ENCODE data around the gene SERINC3.
A peak's percentile ranks its signal among the peaks of the same experiment; 100 is the strongest.
"Not testable (repeated sequence)": the region's sequence is repeated elsewhere in the genome, so short reads cannot be mapped to it uniquely, and the experiment has no call there.

The SERINC3 gene

GRCh38 chr20:44521484-44522481 lies at the start of gene SERINC3:
Gene SERINC3 (minus strand): TSS chr20:44522070. CDS start chr20:44521951, 119 bp downstream.
- DNase-seq (ENCODE audit: low spot score): peak; percentile 95

- no peak for DNase-seq (ENCODE audit: low spot score)
Observed at GRCh38 chr20:44571362-44571988, 49.6 kb upstream of the SERINC3 start.

- DNase-seq (ENCODE audit: low spot score): no peak
Observed at GRCh38 chr20:44570367-44570766, 48.5 kb upstream of the SERINC3 start.

DNA sequence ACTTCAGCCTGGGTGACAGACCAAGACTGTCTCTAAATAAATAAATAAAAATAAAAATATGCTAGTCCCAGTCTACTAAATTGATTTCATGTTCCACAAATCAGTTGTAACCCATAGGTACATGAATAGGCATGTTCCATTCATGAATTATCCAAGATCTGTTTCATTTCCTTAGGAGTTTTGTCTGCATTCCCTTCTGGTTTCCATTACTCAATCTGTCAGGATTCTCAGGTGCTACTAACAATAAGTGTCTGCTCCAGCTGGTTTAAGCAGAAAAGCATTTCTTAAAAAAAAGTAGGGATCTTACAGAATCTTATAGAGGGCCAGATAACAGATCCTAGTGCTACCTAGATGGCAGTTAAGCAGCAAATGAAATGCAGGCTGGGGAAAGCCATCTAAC lies 44.9 kb upstream of the SERINC3 start:
- no peak for DNase-seq (ENCODE audit: low spot score)

DNA sequence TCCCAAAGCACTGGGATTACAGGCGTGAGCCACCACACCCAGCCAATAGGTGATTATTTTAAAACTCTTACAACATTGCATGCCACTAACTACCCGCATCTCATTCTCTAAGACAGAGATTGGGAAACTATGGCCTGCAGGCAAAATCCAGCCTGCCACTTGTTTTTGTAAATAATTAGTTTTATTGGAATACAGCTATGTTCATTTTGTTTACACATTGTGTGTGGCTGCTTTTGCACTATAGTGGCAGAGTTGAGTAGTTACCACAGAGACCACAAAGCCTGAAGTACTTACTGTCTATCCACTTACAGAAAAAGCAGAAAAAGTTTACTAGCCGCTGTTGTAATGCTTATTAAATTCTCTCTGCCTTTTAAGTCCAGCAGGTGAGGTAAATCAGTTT lies 44.1 kb upstream of the SERINC3 start:
- no peak for DNase-seq (ENCODE audit: low spot score)

DNA sequence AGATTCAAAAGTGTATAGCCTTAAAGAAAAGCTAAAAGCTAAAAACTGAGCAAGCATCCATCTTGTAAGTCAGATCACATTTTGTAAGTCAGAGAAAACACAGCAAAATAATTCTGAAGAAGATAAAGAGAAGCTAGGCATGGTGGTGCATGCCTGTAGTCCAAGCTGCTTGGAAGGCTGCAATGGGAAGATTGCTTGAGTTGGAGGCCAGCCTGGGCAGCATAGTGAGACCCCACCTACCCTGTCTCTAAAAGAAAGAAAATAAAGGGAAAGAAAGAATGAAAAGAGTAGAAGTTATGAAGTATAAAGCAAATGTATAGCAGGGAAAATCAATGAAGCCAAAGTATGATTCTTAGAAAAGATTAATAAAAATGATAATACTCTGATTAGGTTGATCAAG lies 40.0 kb upstream of the SERINC3 start:
- no peak for DNase-seq (ENCODE audit: low spot score)

GRCh38 chr20:44560818-44561217 lies 38.9 kb upstream of the SERINC3 start:
- not testable (repeated sequence) for DNase-seq (ENCODE audit: low spot score)

DNA sequence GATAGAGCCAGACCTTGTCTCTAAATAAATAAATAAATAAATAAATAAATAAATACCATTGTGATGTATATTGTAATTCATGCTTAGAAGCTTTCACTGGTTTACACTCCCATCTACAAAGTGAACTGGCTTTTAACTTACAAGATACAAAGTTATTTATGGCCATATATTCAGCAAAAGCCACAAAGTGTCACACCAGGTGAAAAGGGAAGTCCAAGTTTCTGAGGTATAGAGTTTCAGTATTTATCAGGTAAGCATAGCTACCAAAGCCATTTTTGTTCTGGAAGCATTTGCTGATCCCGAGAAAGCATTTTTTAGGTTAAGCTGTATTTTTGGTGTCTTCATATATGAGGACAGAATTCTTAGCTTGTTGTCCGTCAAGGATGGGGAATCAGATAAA lies 38.4 kb upstream of the SERINC3 start:
- no peak for DNase-seq (ENCODE audit: low spot score)

DNA sequence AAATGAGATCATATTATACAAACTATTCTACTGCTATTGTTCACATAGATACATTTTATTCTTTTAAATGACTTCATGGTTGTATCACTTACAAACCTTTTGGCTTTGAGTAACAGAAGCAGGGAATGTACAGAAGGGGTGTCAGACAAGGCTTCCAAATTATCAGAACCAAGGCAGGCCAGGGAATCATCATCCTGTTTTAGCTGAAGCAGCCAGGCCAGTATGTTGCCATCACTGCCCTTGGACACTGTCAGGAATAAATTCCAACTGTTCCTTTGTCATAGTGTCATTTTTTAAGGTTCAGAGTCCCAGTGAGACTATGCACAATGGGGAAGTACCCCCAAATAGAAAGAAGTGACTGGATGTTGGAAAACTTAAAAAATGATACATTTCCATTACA lies 37.4 kb upstream of the SERINC3 start:
- no peak for DNase-seq (ENCODE audit: low spot score)

GRCh38 chr20:44552950-44553908 lies 31.4 kb upstream of the SERINC3 start:
- DNase-seq (ENCODE audit: low spot score): peak; percentile 19

DNA sequence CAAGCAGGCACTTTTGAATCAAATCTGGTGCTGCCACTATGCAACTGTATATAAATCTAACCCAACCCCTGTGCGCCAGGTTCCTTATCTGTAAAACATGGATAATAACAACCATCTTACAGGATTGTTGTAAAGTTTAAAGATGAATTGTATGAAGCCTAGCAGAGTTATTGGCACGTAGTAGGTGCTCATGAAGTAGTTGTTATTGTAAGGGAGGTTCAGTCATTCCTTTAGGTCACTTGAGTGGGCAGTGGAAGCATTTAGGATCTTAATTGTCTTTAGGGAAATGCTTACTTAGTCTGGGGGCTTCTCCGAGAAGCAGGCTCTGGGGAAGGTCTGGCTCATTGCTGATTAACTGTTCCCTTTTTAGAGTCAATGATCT lies 30.7 kb upstream of the SERINC3 start:
- DNase-seq (ENCODE audit: low spot score): no peak

- DNase-seq (ENCODE audit: low spot score): no peak
Observed at GRCh38 chr20:44552050-44552449, 30.2 kb upstream of the SERINC3 start.

DNA sequence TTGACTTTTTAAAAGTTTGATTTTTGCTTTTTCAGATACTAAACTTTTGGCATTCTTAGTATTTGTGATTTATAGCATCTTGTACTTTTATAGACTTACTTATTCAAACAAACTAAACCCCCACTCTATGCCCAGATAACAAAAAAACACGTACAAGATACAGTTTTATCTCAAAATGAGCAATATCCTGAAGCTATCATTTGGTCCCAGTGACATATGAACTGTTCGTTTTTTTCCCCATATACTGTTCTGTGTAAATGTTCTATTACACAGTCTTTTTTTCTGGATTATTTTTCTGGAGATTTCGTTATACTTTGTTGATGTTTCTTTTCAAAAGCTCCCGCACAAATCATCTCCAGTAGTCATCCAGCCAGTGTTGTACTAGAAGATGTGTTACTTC lies 27.3 kb upstream of the SERINC3 start:
- DNase-seq (ENCODE audit: low spot score): no peak

GRCh38 chr20:44547419-44547818 lies 25.5 kb upstream of the SERINC3 start:
- DNase-seq (ENCODE audit: low spot score): no peak

DNA sequence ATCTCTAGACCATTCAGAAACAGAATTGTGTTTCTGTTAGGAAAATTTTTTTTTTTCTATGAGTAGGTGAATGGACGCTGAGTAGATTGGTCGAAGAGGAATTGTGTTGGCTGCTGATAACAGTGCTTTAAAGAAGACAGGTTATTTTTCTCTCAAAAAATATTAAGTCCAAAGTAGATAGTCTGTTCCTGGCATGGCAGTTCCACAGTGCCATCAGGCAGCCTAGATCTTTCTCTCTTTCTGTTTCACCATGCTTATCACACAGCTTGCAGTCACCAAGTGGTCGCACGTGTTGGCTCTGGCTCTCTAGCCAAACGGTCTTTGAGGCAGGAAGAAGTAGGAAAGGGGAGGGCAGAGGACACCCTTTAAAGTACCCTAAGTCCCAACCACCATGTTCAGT lies 22.4 kb upstream of the SERINC3 start:
- no peak for DNase-seq (ENCODE audit: low spot score)

DNA sequence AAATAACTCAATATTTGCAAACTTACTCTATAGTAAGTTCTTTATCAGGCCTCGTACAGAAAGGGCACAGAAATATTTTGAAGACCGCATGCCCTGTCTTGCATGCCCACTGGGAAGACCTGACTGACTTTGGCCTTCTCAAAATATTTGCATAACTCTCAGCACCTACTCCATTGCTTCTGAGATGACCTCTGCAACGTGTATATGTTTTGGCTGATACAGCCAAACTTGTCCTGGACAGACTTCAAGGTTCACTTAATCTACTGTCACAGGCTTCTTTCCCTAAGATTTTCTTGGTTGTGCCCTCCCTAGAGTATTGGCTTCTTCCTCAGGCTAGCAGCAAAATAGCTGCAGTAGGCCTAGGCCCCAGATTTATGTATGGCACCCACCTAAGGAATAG lies 21.5 kb upstream of the SERINC3 start:
- no peak for DNase-seq (ENCODE audit: low spot score)

- DNase-seq (ENCODE audit: low spot score): no peak
Observed at GRCh38 chr20:44542890-44543289, 21.0 kb upstream of the SERINC3 start.

GRCh38 chr20:44541992-44542391 lies 20.1 kb upstream of the SERINC3 start:
- no peak for DNase-seq (ENCODE audit: low spot score)

DNA sequence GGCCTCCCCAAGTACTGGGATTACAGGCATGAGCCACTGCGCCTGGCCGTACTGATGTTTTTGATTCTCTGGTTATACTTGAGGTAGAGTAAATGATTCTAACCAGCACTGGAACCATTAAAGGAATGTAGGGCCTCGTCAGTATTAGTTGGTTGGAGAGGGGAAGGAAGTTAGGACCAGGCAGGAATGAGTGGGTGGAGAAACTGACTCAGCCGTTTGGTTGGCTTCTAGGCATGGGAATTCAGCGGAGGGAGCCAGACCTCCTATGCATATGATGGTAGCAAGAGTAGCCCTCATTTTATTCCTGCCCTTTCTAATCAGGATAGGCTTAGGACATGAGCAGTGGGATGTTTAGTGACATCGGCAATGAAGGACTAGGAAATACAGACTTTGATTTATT lies 19.0 kb upstream of the SERINC3 start:
- no peak for DNase-seq (ENCODE audit: low spot score)

- DNase-seq (ENCODE audit: low spot score): no peak
Observed at GRCh38 chr20:44537993-44538392, 16.1 kb upstream of the SERINC3 start.

DNA sequence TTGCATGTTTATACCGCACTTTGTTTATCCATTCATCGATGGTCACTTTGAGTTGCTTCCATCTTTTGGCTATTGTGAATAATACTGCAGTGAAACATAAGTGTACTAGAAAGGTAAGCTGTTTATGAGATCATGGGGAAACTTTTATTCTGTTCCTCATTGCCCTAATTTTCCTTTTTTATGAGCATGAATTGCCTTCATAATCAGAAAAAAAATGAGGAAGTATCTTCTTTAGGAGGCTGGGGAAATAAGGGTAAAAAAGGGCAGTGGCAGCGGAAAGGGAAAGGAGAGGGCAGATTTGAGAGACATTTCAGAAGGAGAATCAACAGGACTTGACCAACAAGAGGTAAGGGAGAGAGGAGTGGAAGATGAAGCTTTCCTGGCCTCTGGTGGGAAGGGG lies 14.3 kb upstream of the SERINC3 start:
- no peak for DNase-seq (ENCODE audit: low spot score)

DNA sequence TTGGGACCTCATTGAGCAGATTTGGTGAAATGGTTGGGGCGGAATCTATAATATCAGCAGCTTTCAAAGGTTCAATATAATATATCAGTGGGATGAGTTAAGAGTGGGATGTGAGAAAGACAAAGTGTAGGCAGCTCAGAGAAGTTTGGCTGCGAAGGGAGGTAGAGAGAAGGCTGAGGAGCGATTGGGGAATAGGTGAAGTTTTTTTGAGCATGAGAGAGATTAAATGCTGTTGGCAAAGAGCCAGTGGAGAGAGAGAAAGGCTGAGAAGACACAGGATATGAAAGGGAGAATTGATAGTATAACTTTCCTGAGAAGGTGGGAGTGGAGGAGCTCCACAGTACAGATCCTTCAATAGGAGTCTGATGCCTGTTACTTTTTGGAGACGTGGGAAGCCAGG lies 12.1 kb upstream of the SERINC3 start:
- no peak for DNase-seq (ENCODE audit: low spot score)
